Activated naive CD4-positive, alpha-beta T cell treated with anti-CD3 and anti-CD28 coated beads, Interleukin-2, amount 50 U/mL, for 72 hours (primary cell): ENCODE measurements around the gene PLEKHO1. TPM values are rescaled to one million over a fixed set of nuclear protein-coding genes. Genes with fewer than 3 reads are reported as not detected.
"Not testable (repeated sequence)": the region's sequence is repeated elsewhere in the genome, so short reads cannot be mapped to it uniquely, and the experiment has no call there.

Source experiments
- ATAC-seq, 2 donors: fragments of 150-1000 bp; cut with Tn5 transposase; 2 replicates each; pipeline ENCODE4 v1.10.0; 2021; ENCODE audit warnings: mild to moderate bottlenecking in 2 of 2, moderate library complexity in 2 of 2
- DNase-seq, 2 donors: peaks; one replicate each; pipeline ENCODE4 v3.0.0; 2021 to 2022; ENCODE audit warnings: low spot score in 2 of 2
- H3K27ac Mint-ChIP-seq, 2 donors: one replicate each; pipeline ENCODE4 v1.8.0; 2022; ENCODE audit warnings: mild to moderate bottlenecking in 2 of 2, mixed read lengths in 2 of 2
- H3K36me3 Mint-ChIP-seq, 2 donors: one replicate each; pipeline ENCODE4 v1.8.0; 2022; ENCODE audit warnings: mixed read lengths in 2 of 2
- H3K9me3 Mint-ChIP-seq, 2 donors: one replicate each; pipeline ENCODE4 v1.8.0; 2022; ENCODE audit warnings: mixed read lengths in 2 of 2
- total RNA-seq, 2 donors: library from RNA; stranded (reverse); gene quantifications; one replicate each; pipeline ENCODE4 v1.2.3, GENCODE V29; 2022

PLEKHO1 gene
- total RNA-seq, 2 donors from 2014 or later = 6.7 to 14.7 TPM

DNA sequence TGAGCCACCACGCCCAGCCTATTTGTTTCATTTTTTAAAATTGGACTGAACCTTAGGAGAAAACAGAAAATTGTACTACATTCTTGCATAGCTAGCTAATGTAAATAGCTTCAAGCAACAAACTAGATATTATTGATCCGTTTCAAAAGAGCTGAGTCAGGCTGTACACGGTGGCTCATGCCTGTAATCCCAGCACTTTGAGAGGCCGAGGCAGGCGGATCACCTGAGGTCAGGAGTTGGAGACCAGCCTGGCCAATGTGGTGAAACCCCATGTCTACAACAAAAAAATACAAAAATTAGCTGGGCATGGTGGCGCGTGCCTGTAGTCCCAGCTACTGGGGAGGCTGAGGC lies 36.7 kb downstream of the PLEKHO1 start:
- DNase-seq = not testable (repeated sequence)

GRCh38 chr1:150186789-150187559 lies 37.3 kb downstream of the PLEKHO1 start:
- DNase-seq (peak in 1 of 2 donors; percentile 20), ATAC-seq (peak; percentile 75 to 82)
- no peaks in the 10 kb centered on the region for H3K9me3 Mint-ChIP-seq
- peak overlapping the region in 1 of 2 donors; percentile 9 for H3K27ac Mint-ChIP-seq
- no peaks in the 10 kb centered on the region for H3K36me3 Mint-ChIP-seq

More for the DNA sequence above, 36.7 kb downstream of the PLEKHO1 start:
- H3K36me3 Mint-ChIP-seq, ATAC-seq, H3K9me3 Mint-ChIP-seq: not testable (repeated sequence)
- peak overlapping the region in 1 of 2 donors; percentile 9 for H3K27ac Mint-ChIP-seq

DNA sequence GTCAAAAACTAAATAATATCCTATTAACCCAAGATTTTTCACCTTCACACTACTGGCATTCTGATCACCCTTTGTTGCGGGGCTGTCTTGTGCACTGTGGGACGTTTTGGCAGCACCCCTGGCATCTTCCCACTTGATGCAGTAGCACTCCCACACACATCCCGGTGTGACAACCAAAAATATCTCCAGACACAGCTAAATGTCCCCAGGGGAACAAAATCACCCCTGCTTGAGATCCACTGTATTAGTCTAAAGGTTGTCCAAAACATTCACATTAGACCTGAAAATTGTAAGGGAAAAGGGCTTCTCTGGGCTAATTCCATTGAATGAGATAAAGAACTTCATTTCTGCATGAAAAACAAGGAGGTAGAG lies 37.8 kb downstream of the PLEKHO1 start:
- DNase-seq (no peak), ATAC-seq (peak; percentile 28 to 55)
- no peaks in the 10 kb centered on the region for H3K36me3 Mint-ChIP-seq
- H3K9me3 Mint-ChIP-seq = no peaks in the 10 kb centered on the region
- no peak overlapping the region for H3K27ac Mint-ChIP-seq

- H3K9me3 Mint-ChIP-seq = no peaks in the 10 kb centered on the region
- no peaks in the 10 kb centered on the region for H3K36me3 Mint-ChIP-seq
- no peak overlapping the region for H3K27ac Mint-ChIP-seq
- DNase-seq (no peak), ATAC-seq (no peak)
Measured at GRCh38 chr1:150192012-150192411, 42.3 kb downstream of the PLEKHO1 start.

GRCh38 chr1:150194381-150195031 lies 44.8 kb downstream of the PLEKHO1 start:
- ATAC-seq = no peak
- no peak for DNase-seq

GRCh38 chr1:150196417-150196816 lies 46.7 kb downstream of the PLEKHO1 start:
- ATAC-seq = no peak
- Mint-ChIP-seq H3K36me3 (no peaks in the 10 kb centered on the region), H3K9me3 (no peaks in the 10 kb centered on the region), H3K27ac (no peak overlapping the region)
- no peak for DNase-seq

More at GRCh38 chr1:150194381-150195031, 44.8 kb downstream of the PLEKHO1 start:
- H3K9me3 Mint-ChIP-seq = no peaks in the 10 kb centered on the region
- no peaks in the 10 kb centered on the region for H3K36me3 Mint-ChIP-seq
- no peak overlapping the region for H3K27ac Mint-ChIP-seq

- H3K27ac Mint-ChIP-seq = no peak overlapping the region
- no peak for DNase-seq
- H3K9me3 Mint-ChIP-seq = no peaks in the 10 kb centered on the region
- H3K36me3 Mint-ChIP-seq = no peaks in the 10 kb centered on the region
- no peak for ATAC-seq
Measured at GRCh38 chr1:150207281-150207971, 57.7 kb downstream of the PLEKHO1 start.

- H3K36me3 Mint-ChIP-seq, ATAC-seq, H3K9me3 Mint-ChIP-seq, DNase-seq, H3K27ac Mint-ChIP-seq: not testable (repeated sequence)
Measured at GRCh38 chr1:150208460-150208859, 58.7 kb downstream of the PLEKHO1 start.

Other genes starting within 250 kb of the PLEKHO1 start
- gene SV2A, start 232.1 kb upstream of the PLEKHO1 start, total RNA-seq = 10 to 100 TPM; 10.9 to 14.6 TPM
- gene SF3B4, start 222.1 kb upstream of the PLEKHO1 start, total RNA-seq = 10 to 100 TPM; 47.6 to 65.3 TPM
- gene MTMR11, start 213.0 kb upstream of the PLEKHO1 start, total RNA-seq = 1 to 10 TPM; 2.3 to 4.5 TPM
- 10 to 100 TPM; 21.7 to 22.8 TPM for gene OTUD7B, start 139.2 kb upstream of the PLEKHO1 start, total RNA-seq
- 10 to 100 TPM; 25.0 to 42.4 TPM for gene VPS45, start 82.1 kb upstream of the PLEKHO1 start, total RNA-seq
- gene ANP32E, start 86.2 kb downstream of the PLEKHO1 start, total RNA-seq = 100 to 1,000 TPM; 181 to 187 TPM
- gene CA14, start 107.9 kb downstream of the PLEKHO1 start, total RNA-seq = not detected
- 100 to 1,000 TPM; 103 to 116 TPM for gene APH1A, start 119.1 kb downstream of the PLEKHO1 start, total RNA-seq
- gene C1orf54, start 122.9 kb downstream of the PLEKHO1 start, total RNA-seq = 1 to 10 TPM in 1 of 2 donors, under 1 TPM in 1; 0.72 to 2.2 TPM
- gene CIART, start 132.6 kb downstream of the PLEKHO1 start, total RNA-seq = 1 to 10 TPM; 4.6 to 9.1 TPM
- gene MRPS21, start 143.9 kb downstream of the PLEKHO1 start, total RNA-seq = 10 to 100 TPM; 70.7 to 94.2 TPM
- 10 to 100 TPM; 79.0 to 92.0 TPM for gene PRPF3, start 171.6 kb downstream of the PLEKHO1 start, total RNA-seq
- gene RPRD2, start 214.2 kb downstream of the PLEKHO1 start, total RNA-seq = 10 to 100 TPM; 23.1 to 26.0 TPM